Stimulated activated CD4-positive, alpha-beta T cell treated with anti-CD3 and anti-CD28 coated beads, Interleukin-4, amount 100 ng/mL, for 1 hour (primary cell): ENCODE measurements around the gene TEAD2.
"Not testable (repeated sequence)": the region's sequence is repeated elsewhere in the genome, so short reads cannot be mapped to it uniquely, and the experiment has no call there.

Source experiments
- DNase-seq: peaks from one replicate; pipeline ENCODE4 v3.0.0-alpha.2; 2020

Gene TEAD2

DNA sequence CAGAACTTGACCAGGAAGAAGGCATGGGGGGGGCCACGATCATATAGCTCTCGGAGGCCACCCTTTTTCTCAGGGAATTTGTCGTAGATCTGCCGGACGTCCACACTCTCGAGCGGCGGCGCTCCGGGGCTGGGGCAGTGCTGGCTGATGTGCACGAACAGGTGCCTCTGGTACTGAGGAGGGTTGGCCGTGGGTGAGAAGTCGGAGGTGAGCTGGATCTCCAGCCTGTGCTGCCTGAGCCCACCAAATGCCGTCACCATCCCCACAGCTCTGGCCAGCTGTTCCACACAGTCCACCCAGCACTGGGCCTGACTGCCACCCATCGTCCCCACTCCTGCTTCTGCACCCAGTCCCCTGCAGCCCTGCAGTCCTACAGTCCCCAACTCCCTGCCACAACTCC, 15.0 kb downstream of the TEAD2 start:
- DNase-seq: no peak

DNA sequence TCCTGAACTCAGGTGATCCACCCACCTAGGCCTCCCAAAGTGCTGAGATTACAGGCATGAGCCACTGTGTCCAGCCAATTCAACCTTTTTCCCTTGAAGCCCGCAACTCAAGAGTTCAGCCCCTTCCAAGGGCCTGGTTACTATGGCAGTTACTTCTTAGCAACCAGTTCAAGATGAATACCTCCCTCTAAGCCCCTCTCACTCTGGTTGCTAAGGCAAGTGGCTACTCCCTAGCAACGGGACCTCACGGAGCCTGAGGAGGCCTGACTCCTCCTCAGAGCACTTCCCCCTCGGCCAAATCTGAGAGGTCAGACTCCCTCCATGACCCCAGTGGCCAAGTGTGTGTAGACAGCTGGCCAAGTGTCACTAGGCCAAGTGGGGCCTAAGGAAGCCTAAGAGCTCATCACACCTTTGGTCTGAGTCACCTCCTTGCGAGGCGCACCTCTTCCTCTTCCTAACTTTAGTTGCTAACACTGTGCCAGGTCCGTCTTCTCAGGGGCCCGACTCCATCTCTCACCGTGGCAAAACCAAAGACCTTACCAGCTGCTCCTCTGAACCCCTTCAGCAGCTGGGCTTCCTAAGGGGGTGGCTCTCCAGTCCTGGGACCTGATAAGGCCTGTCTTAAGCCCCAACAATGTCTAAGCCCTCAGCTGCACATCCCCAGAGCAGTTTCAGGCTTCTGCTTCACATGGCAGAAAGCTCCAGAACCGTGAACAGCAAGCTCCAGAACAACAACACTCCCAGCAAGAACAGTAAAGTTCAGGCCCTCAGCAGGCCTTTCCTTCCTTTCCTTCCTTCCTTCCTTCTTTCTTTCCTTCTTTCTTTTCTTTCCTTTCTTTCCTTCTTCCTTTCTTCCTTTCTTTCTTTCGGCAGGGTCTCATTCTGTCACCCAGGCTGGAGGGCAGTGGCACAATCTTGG, 17.5 kb downstream of the TEAD2 start:
- DNase-seq: no peak

DNA sequence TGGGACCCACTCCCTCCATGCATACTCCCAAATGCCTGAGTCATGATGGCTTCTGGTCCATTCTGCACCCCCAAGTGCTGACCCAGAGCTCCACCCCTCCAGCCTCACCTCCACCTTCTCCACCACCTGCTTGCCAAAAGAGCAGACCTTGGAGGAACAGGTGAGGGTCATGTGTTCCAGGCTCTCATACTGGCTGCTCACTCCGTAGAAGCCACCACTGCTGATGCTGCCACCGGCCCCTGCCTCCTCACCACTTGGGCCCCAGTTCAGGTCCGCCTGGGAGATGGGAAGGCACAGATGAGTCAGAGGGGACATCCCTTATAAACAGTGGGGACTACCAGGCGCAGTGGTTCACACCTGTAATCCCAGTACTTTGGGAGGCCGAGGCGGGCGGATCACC, 19.1 kb downstream of the TEAD2 start:
- DNase-seq: no peak

DNA sequence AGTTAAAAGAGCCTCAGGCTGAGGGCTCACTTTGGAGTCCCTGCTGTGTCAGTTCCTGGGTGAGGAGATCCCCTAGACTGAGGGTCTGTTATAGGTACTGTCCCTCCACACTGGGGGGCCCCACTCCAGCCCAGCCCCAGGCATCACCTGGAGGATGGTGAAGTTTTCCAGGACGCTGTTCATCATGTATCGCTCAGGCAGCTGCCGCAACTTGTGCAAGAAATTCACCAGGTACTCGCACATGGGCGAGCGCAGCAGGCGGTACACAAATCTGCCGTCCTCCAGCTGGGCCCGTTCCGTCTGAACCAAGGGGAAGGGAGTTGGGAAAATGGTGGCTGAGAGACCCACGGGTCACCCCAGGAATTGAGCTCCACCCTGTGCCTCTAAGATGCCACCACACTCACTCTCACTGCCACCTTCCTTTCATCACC, 19.9 kb downstream of the TEAD2 start:
- no peak for DNase-seq

DNA sequence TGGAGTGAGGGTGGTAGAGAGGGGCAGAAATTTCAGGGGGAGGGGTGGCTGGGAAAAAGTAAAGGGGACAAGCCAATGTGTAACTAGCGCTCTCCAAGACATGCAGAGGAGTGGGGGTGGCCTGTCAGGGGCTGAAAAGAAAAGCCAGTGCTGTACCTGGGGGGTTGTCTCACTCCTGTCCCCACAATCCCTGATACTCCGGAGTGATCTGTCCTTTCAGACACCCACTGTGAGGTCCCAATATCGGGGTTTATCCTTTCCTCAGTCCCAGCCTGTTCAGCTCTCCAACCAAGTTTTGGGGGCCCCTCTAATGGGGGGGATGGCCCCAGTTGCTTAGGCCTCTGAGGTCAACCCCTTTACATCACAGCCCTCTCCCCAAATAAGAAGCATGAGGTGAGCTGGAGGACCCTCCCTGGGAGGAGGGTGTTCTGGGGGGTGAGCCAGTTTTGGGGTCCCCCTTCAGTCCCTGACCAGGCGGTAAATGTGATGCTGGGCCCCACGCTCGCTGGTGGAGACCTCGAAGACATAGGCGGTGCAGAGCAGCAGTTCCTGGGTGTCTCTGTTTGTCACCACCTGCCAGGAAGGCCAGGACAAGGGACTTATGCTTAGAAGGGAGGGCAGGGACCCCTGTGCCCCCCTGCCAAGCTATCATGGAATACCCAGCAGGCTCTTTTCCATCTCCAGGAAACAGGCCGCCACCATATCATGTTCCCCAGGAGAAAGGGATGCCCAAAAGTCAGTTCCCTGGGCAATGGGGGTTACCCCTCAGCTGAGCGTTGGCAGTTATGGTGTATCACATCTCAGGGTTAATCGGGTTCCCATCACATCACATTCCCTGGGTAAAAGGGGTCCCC, 21.1 kb downstream of the TEAD2 start:
- DNase-seq: no peak

DNA sequence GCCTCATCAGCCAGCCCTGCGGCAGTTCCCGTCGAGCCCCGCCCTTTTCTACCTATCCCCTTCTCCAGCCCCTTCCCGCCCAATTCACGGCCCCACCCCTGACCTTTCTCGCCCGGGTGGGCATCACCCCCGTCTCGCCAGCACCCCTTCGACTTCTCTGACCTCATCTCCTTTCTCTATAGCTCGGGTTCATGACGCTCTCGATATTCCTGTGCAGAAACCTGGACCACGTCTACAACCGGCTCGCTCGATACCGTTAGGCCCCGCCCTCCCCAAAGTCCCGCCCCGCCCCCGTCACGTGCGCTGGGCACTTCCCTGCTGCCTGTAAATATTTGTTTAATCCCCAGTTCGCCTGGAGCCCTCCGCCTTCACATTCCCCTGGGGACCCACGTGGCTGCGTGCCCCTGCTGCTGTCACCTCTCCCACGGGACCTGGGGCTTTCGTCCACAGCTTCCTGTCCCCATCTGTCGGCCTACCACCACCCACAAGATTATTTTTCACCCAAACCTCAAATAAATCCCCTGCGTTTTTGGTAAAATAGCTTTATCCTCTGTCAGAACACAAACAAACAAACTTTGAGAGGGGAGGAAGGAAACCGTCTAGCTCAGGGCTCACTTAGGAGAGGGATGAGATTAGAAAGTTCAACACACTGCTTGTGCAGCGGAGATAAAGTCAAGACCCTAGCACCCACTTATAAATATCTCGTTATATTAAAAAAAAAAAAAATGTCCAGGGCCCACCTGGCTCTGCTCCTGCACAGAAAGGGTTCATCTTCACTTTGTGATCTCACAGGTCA, 21.9 kb downstream of the TEAD2 start:
- DNase-seq: no peak

DNA sequence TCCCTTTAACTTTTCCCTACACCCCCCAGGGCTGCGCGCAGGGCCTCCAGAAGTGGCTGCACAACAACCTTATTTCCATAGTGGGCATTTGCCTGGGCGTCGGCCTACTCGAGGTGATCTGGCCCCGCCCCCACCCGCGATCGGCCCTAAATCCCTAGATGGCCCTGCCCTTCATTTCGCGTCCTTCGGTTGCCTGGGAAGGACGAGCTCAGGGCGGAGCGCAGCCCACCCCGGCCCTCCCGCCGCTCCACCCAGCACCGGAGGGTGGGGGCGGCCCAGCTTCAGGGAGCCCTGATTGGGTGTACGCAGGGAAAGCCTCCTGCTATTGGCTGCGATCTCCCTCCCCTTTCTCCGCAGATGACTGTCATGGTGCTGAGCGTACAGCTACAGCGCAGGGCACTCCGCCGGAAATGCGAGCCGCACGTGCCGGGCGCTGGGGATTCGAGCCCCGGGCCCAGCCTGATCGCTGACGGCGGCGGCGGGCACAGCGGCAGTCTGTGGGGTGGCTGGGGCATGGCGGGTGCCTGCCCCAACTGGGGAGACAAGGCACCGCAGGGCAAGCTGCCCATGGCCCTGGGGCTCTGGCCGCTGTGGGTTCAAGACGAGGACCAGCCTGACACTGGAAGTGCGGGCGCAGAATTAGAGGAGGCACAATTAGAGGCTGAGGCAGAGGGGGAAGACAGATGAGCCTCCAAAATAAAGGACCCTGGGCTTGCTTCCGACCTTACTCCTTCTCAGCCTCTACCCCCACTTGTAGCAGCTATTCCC, 22.7 kb downstream of the TEAD2 start:
- no peak for DNase-seq

DNA sequence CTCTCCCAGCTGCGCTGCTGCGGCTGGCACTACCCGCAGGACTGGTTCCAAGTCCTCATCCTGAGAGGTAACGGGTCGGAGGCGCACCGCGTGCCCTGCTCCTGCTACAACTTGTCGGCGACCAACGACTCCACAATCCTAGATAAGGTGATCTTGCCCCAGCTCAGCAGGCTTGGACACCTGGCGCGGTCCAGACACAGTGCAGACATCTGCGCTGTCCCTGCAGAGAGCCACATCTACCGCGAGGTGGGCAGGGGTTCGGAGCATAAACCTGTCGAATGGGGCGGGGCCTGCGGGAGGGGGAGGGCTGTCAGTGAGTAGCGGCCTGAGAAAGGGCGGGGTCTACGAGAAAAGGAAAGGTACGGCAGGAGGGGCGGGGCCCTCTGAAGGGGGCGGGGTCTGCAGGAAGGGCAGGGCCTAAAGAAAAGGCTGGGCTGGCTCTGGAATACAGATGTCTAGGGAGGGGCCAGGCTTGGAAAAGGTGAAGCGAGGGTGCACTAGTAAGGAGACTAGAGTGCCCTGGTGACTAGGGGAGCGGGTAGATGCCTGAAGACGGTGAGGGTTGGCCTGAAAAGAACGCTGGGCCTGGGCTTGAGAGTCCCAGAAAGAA, 23.4 kb downstream of the TEAD2 start:
- DNase-seq: peak; percentile 31

DNA sequence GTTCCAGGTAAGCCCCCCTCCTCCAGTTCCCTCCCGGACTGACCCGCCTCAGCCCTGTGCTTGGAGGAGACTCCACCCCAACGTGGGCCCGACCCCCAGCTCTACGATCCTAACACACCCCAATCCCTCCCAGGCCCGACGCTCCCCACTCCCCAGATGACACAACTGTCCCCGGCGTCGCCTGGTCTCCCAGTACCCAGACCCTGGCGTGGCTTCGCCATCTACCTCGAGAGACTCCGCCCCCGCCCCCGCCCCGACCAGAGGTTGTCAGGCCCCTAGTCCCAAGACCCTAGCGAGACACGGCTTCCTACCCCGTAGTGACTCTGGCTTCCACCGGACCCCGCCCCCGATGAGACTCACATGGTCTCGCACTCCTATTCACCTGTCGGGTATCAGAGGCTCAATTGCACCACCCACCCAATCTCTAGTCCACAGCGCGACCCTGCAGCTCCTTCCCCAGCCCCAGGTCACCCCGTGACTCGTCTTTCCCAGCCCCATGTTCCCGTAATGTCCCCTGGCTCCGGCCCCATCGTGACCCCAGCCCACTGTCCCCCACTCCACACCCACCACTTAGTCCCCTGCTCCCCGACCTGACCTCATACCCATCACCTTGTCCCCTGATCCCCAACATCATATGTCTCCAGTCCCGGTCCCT, 24.1 kb downstream of the TEAD2 start:
- DNase-seq: no peak

DNA sequence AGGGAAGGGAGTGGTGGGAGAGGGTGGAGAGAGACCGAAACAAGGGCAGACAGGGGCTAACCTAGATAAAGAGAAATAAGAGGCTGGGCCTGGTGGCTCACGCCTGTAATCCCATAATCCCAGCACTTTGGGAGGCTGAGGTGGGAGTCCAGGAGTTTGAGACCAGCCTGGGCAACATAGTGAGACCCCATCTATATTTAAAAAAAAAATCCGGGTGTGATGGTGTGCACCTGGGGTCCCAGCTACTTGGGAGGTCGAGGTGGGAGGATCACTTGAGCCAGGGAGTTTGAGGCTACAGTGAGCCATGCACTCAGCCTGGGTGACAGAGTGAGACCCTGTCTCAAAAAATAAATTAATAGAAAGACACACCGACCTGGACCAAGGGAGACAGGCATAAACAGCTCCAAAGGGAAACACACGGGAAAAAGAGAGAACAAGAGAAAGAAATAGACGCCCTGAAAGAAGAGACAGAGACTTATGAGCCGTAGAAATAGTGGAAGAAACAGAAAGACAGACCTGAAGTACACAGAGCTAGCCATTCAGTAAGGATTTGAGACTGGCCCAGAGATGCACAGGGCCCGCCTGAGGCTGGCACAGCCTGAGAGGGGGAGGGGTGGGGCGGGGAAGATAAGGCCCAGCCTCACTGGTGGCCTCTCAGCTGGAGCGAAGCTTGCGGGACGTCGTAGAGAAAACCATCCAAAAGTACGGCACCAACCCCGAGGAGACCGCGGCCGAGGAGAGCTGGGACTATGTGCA, 24.8 kb downstream of the TEAD2 start:
- no peak for DNase-seq

DNA sequence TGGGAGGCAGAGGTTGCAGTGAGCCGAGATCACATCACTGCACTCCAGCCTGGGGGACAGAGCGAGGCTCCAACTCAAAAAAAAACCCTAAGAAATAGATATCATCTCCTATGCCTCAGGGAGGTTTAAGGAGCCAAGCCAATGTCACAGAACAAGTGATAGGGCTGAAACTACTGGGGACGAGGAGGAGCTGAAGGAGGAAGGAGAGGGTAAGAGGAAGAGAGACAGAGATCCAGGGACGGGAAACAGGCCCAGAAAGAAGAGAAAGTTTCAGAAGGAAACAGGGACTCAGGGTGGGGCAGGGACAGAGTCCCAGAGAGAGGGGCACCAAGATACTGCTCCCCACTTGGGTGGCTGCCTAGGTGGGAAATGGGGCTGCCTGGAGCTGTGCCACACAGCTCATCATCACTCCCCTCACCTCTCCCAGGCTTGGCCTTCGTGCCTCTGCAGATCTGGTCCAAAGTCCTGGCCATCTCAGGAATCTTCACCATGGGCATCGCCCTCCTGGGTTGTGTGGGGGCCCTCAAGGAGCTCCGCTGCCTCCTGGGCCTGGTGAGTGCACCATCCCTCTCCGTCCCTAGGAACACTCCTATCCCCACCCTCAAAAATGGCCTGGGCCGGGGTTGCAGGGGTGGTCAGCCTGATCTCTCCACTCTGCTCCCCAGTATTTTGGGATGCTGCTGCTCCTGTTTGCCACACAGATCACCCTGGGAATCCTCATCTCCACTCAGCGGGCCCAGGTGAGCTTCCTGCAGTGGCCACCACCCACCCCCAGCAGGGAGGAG, 25.5 kb downstream of the TEAD2 start:
- no peak for DNase-seq

DNA sequence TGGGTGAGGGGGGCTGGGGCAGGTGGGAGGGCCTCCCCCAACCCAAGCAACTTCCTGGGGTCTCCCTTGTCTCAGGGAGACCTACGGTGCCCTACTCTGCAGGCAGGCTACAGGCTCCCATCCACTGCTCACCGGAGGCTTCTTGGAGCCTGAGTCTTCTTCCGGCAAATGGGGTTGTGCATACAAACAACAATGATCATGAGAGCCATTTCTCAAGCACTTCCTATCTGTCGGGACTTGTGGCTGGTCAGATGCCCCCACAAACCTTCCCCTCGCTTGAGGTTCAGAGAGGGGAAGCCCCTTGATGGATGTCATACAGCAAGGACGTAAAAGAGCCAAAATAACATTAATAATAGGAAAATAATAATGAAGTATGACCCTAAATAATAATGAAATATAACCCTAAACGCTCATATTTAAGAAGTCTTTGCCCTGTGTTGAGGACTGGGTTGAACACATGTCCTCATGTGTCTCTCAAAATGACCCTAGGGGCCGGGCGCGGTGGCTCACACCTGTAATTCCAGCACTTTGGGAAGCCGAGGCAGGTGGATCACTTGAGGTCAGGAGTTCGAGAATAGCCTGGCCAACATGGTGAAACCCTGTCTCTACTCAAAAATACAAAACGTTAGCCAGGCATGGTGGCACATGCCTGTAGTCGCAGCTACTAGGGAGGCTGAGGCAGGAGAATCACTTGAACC, 26.3 kb downstream of the TEAD2 start:
- DNase-seq: no peak

DNA sequence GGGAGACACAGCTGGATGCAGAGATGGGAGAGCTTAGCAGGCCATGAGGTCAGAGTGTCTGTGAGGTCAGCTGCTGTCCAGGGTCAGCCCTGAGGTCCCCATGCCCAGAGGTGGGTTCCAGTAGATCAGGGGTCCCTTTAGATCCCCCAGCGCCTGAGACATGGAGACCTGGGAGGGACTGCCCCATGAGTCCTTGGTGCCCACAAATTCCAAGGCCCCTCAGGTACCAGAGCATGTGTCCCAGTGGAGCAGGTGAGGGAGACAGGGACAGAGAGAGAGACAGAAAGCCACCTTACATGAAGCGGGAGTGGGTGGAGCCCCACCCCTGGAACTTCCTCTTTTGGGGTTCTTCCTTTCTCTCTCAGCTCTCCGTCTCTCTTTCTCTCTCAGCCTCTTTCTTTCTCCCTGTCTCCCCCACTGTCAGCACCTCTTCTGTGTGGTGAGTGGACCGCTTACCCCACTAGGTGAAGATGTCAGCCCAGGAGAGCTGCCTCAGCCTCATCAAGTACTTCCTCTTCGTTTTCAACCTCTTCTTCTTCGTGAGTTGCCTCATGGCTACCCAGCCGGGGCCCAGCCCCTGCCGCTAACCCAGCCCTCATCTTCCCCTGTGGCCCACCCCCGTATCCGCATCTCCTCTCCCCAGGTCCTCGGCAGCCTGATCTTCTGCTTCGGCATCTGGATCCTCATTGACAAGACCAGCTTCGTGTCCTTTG, 27.0 kb downstream of the TEAD2 start, which contains the start of gene CD37:
TSS of gene CD37 (plus strand) at position 336 of the 713 bp plus-strand sequence. CDS start at position 471, 135 bp downstream.
- peak; percentile 55 for DNase-seq

DNA sequence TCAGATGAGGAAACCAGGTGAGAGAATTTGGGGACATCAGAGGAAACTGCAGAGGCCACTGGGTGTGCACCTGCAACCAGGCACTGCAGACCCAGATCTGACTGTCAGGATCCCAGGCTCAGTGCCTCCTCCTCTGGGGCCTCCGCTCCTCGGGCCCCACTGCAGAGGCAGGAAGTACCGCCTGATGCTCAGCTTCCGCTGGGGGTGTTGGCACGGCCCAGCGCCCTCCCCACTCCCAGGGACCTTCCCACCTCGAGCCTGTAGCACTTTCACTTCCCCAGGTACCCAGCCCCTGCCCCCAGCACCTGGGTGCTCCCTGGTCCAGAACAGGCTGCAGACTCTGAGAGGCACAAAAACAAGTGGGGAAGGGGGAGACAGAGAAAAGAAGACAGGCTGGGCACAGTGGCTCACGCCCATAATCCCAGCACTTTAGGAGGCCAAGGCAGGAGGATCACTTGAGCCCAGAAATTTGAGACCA, 28.4 kb downstream of the TEAD2 start:
- DNase-seq: peak; percentile 70

DNA sequence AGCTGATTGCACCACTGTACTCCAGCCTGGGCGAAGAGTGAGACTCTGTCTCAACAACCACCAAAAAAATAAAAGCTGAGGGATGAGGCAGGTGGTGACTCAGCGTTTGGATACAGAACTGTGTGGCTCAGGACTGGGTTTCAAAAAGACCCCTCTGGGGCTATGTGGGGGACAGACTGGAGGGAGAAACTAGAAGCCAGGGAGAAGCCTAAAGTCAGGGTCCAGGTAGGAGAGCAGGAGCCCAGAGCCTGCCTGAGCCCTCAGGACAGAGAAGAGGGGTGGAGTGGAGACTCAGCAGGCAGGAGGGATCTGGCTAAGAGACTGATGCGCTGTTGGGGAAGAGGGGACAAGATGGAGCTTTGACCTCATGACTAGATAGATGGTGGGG, 28.8 kb downstream of the TEAD2 start:
- DNase-seq: no peak

DNA sequence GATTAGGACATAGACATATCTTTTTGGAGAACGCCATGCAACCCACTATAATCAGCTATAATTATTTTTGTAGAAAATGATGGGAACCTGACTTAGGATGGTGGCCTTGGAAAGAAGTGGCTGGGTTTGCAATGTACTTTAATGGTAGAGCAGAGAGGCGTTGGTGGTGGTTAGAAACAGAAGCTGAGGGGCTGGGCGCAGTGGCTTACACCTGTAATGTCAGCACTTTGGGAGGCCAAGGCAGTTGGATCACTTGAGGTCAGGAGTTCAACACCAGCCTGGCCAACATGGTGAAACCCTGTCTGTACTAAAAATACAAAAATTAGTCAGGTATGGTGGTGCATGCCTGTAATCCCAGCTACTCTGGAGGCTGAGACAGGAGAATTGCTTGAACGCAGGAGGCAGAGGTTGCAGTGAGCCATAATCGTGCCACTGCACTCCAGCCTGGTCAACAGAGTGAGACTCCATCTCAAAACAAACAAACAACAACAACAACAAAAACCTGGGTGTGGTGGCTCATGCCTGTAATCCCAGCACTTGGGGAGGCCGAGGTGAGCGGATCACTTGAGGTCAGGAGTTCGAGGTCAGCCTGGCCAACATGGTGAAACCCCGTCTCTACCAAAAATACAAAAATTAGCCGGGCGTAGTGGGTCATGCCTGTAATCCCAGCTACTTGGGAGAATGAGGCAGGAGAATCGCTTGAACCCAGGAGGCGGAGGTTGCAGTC, 29.4 kb downstream of the TEAD2 start:
- DNase-seq: not testable (repeated sequence)

DNA sequence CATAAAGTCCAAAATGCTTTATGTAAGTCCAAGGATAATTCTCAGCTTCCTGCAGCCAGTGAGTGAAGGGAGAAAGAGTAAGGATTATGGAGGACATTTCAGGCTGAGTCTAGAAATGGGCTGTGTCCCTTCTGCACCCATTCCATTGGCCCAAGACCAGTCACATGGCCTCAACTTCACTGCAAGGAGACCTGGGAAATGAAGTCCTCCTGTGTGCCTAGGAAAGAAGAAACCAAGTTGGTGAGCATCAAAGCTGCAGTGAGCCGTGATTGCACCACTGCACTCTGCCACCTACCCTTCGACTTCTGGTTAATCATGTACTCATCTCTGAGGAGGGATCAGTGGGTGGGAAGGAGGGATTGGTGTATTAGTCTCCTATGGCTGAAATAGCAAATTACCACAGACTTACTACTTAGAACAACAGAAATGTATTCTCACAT, 30.6 kb downstream of the TEAD2 start:
- peak; percentile 53 for DNase-seq
